HL-60 (cell line): Measurements from ENCODE around the gene GSG1L2.

ENCODE experiments used
- DNase-seq, 2 experiments: peaks; one replicate each; pipeline ENCODE4 v3.0.0-alpha.2; 2010 to 2020; ENCODE audit warnings: low read depth in 1 of 2, low spot score in 1 of 2
- H3K27ac ChIP-seq: fragments of 250-450 bp; sonication (Bioruptor Pico); replicated peaks from 2 replicates; pipeline ENCODE4 v1.5.1; 2020; ENCODE audit warnings: mild to moderate bottlenecking, moderate library complexity
- H3K27me3 ChIP-seq: fragments of 250-450 bp; sonication (Bioruptor Pico); 2 replicates; pipeline ENCODE4 v1.5.1; 2021; ENCODE audit warnings: mild to moderate bottlenecking, moderate library complexity; ENCODE audit not compliant: insufficient read depth, poor library complexity, severe bottlenecking
- H3K4me3 ChIP-seq: replicated peaks from 2 replicates; pipeline ENCODE4 v1.5.1; 2011; ENCODE audit warnings: mild to moderate bottlenecking, control low read depth, low read length; ENCODE audit not compliant: insufficient read depth
- CTCF ChIP-seq: IDR thresholded peaks from one replicate; pipeline ENCODE4 v1.5.1; 2011; ENCODE audit warnings: low read length, control low read depth, inconsistent platforms; ENCODE audit not compliant: insufficient read depth
- GABPA ChIP-seq: IDR thresholded peaks from 2 replicates; pipeline ENCODE4 v1.6.1; 2012; ENCODE audit warnings: low read depth
- POLR2AphosphoS5 ChIP-seq: IDR thresholded peaks from 2 replicates; pipeline ENCODE4 v1.6.1; 2012; ENCODE audit warnings: low read depth
- REST ChIP-seq: IDR thresholded peaks from 2 replicates; pipeline ENCODE4 v1.6.1; 2012; ENCODE audit warnings: low read depth; ENCODE audit not compliant: insufficient replicate concordance
- SPI1 ChIP-seq: IDR thresholded peaks from 2 replicates; pipeline ENCODE4 v1.6.1; 2012; ENCODE audit warnings: low read depth, mild to moderate bottlenecking, borderline replicate concordance
- long read RNA-seq: library from polyadenylated mRNA; unstranded; transcript quantifications from one replicate; pipeline ENCODE4 v2.0.0, GENCODE V29; 2020

Gene GSG1L2
- long read RNA-seq = 0 reads

- no peak for TF ChIP-seq POLR2AphosphoS5
- TF ChIP-seq SPI1 = no peak
- Histone ChIP-seq H3K27me3 (no peaks in the 10 kb centered on the region), H3K27ac (no peak within 1 kb of the TSS), H3K4me3 (no peak within 1 kb of the TSS)
- DNase-seq = no peak
Measured at GRCh38 chr17:9821921-9822320, at the start of gene GSG1L2. Gene GSG1L2, minus strand, starts transcription at chr17:9822079. Its CDS starts 8 bp downstream, at chr17:9822071.

DNA sequence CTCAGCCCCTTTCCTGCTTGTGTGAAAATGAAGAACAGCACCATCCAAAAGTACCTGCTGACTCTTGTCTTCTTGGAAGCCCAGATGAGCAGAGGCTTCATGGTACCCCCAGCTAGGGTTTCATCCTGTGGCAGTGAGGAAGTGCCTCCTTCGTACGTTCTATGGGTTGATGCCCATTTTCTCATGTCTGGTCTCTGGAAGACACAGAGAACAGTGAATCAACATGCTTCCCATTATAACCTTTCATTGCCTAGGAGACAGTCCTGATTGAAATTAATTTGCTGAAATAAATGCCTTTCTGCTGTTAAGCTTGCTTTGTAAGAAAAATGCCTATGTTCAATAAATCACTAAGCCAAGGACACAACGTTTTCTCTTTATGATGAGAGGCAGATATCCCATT, 46.7 kb upstream of the GSG1L2 start:
- Histone ChIP-seq H3K27me3 (no peaks in the 10 kb centered on the region), H3K27ac (no peak overlapping the region), H3K4me3 (no peak overlapping the region)
- no peak for DNase-seq
- no peak for TF ChIP-seq POLR2AphosphoS5
- TF ChIP-seq CTCF = no peak
- no peak for TF ChIP-seq SPI1
- TF ChIP-seq GABPA = no peak
- TF ChIP-seq REST = no peak

DNA sequence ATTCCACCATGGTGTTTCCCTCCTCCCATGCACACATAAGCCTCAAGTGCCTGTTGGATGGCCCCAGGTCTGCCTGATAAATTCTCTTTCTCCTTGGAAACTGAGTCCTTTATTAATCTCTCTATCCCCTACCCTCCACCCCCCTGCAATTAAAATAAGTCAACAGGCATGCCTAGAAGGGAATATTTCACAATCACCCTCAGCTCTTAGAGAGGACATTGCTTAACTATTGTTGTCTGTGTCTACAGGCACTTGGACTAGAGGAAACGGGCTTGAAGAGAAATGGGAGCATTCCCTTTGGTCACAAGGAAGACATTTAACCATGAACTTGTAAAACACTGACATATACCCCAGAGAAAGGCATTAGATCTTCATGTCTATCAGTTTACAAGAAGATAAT, 43.7 kb upstream of the GSG1L2 start:
- no peak overlapping the region for H3K27ac ChIP-seq
- peak in 1 of 2 experiments; percentile 15 for DNase-seq
- H3K27me3 ChIP-seq = no peaks in the 10 kb centered on the region
- no peak for TF ChIP-seq SPI1
- no peak overlapping the region for H3K4me3 ChIP-seq

DNA sequence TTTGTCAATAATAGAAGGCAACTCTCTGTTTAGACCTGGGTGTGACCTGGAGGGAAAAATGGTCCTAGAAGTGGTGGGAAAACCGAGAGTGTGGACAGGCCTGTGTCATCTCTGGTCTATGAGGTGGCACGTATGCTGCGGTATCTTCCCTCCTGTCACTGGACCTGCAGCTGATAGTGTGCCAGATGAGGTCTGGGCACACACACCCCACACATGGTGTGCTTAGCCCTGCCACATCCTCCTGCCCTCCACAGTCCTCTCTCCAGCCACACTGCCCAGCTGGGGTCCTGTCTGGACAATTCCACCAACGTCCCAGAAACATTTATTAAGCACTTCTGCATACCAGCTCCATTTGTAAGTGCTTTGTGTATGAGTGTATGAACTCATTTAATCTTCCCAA, 41.1 kb upstream of the GSG1L2 start:
- no peak overlapping the region for H3K4me3 ChIP-seq
- no peaks in the 10 kb centered on the region for H3K27me3 ChIP-seq
- no peak for DNase-seq
- H3K27ac ChIP-seq = no peak overlapping the region
- TF ChIP-seq SPI1 = no peak
- TF ChIP-seq POLR2AphosphoS5 = no peak
- no peak for TF ChIP-seq GABPA
- no peak for TF ChIP-seq CTCF
- no peak for TF ChIP-seq REST

- no peak overlapping the region for H3K4me3 ChIP-seq
- TF ChIP-seq REST (no peak), GABPA (no peak), SPI1 (no peak), POLR2AphosphoS5 (no peak), CTCF (no peak)
- H3K27ac ChIP-seq = no peak overlapping the region
- DNase-seq = no peak
- no peaks in the 10 kb centered on the region for H3K27me3 ChIP-seq
Measured at GRCh38 chr17:9862220-9862619, 40.3 kb upstream of the GSG1L2 start.
